Activated gamma-delta T cell treated with anti-CD3 and anti-CD28 coated beads, Interleukin-2, amount 50 U/mL, for 16 hours (primary cell): ENCODE data around the gene OCRL.

Experiments
- DNase-seq: peaks from one replicate; pipeline ENCODE4 v3.0.0-alpha.2; 2020; ENCODE audit warnings: low read depth

OCRL gene

DNA sequence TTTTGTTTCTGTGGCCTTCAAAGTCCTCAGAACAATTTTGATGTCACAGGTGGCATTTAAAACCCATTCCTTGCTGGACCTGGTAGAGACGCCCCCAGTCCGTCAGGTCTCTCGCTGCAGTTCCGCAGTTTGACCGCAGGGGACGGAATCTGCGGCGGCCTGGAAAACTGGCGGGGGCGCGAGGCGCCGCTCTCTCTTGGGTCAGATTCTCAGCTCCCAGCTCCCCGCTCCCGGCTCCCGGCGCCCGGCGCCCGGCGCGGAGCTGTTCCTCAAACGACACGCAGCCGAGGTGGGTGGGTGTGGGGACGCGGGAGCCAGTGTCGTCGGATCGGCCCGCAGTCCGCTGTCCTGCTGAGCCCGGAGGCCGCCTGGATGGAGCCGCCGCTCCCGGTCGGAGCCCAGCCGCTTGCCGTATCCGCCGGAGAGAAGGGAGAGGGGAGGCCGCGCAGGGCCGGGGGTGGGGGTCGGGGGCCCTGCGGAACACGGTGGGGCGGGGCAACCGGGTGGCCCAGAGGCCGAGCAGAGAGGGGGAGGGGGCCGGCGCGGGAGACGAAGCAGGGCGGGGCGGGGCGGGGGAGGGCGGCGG, at the start of gene OCRL:
Gene OCRL, plus strand, starts transcription at position 192 of the 586 bp plus-strand sequence. Its CDS starts 181 bp downstream, at position 373.
- DNase-seq, result no peak

DNA sequence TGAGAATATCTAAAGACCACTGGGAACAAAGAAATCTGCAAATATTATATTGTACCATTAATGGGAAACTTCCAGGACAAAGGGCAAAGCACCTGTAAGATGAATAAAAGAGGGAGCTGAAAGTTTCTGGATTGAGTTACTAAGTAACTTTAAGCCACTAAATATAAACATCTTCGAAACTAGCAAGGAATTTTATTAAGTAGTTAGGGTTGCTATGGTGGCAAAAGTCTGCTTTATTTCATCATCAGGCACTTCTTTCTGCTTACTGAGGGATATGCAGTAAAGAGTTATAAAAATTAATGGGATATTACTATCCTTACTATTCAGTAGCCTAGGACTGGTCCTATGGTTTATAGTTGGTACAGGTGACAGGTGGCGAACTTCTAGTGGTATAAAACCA, 49.7 kb upstream of the OCRL start:
- no peak for DNase-seq

GRCh38 chrX:129493643-129494042, 46.4 kb upstream of the OCRL start:
- no peak for DNase-seq

DNA sequence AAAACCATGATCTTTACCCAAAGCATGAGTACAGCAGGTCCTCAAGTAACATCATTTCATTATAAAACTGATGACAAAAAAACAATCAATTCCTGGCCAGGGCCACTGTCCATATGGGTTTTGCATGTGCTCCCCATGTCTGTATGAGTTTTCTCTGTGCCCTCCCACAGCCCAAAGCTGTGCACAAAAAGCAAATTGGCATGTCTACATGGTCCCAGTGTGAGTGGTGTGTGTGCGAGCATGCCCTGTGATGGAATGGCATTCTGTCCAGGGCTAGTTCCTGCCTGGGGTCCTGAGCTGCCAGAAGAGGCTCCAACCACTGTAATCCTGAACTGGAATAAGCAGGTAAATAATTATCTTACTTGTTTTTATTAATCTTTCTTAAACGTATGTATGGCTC, 45.2 kb upstream of the OCRL start:
- no peak for DNase-seq

GRCh38 chrX:129495900-129496299, 44.2 kb upstream of the OCRL start:
- DNase-seq, result no peak

- no peak for DNase-seq
Observed at GRCh38 chrX:129496625-129497024, 43.4 kb upstream of the OCRL start.

- no peak for DNase-seq
Observed at GRCh38 chrX:129497146-129497843, 42.8 kb upstream of the OCRL start.

- no peak for DNase-seq
Observed at GRCh38 chrX:129510331-129510730, 29.7 kb upstream of the OCRL start.

DNA sequence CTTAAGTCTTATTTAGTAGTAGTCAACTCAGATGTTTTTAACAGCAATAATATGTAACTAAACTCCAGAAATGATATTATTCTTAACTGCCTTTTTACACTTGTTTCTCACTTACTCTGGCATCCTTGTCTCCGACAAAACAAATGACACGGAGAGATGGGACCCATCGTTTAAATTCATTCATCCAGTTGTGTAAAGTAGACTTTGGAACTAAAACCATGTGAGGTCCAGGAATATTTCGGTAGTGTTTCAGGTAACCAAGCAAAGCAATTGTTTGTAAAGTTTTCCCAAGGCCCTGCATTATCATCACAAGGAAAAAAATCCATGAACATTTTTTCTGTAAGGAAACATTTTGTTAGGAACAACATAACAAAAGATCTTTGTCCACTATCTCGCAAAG, 28.4 kb upstream of the OCRL start:
- no peak for DNase-seq

GRCh38 chrX:129512409-129512808, 27.6 kb upstream of the OCRL start:
- no peak for DNase-seq

DNA sequence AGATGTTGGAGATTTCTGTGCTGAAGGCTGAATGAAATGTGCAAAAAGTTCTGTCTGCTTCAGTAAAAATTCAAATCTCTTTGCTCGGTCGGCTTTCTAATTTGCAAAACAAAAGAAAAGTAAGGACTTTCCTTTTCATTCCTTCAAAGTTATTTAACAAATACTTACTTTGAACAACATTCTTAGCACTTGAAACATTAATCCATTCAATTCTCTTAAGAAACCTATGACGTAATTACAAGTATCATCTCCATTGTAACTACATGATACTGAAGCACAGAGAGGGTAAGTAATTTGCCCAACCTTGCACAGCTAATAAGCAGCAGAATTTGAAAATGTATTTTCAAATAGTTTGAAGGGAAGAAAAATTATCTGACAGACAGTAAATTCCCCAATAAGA, 23.7 kb upstream of the OCRL start:
- no peak for DNase-seq

DNA sequence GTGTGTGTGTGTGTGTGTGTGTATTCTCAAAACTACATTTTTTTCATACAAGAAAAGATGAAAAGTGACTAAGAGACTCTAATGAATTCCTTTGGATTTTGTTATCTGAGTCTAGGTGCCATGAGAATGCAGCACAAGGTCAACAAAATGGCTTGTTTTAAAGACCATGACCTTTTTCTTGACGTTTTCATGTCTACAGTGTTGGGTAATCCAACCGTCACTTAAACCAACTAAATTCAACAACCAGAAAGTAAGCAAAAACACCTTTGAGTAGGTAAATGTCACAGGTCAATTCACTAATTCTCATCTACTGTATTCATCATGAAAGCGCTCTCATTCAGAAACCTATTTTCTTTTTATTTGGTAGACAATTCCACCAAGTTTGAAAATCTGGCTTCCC, 19.9 kb upstream of the OCRL start:
- DNase-seq, result no peak

DNA sequence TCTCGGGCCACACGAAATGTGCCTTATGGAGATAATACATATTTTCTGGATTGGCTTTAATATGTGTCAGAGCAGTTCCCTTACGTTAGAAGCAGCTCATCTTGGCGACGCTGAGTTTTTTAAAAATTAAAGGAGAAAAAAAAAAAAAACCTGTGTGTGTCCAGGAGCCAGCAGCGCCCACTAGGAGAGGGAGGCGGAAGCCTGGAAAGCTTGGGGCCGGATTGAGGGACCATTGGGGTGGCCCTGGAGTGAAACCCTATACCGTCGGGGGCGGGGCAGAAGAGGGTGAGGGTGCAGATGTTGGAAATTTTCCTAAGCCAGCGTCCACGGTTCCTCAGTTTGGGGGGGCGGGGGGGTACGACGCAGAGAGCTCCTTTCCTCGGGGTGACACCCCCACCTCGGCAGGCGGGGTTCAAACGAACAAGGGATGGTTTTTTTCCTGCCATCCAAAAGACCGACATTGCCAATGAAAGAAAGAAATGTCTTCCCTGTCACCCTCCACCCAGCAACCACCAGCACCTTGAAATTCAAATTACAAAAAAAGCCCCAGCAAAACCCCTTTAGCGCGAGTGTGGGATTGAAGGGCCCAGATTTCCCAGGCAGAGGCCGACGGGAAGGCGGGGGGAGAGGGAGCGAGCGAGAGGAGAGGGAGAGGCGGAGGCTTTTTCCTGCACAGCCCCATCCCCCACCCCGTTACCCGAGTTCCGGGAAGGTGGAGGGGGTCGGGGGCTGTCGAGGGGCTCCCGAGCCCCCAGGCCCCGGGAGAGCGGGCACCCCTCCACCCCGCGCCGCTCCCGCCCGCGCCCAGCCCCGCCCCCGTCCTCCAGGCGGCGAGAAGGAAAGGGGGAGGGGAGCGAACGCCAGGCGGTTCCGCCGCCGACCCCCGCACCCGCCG, 17.6 kb upstream of the OCRL start:
- DNase-seq, result no peak

- DNase-seq, result no peak
Observed at GRCh38 chrX:129523079-129523911, 16.8 kb upstream of the OCRL start, which contains the start of gene SMARCA1. Gene SMARCA1, minus strand, starts transcription at chrX:129523490. Its CDS starts 120 bp downstream, at chrX:129523370.

- DNase-seq, result no peak
Observed at GRCh38 chrX:129524250-129524850, 15.7 kb upstream of the OCRL start.

DNA sequence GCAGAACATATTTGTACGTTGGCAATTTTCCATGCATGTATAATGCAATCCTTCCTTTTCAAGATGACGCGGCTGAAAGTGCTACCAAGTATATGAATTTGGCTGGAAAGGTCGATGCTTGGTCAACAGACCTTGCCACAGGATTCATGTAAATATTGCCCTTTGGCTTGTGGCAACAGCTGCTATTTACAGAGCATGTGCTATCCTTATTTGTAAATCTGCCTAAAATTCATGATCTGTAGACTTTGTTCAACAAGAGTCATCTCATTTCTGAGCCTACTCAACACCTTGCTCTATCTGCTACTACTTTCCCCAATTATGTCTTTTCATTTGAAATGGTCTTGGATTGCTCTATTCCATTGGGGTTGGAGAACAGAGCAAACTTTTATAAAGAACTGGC, 14.9 kb upstream of the OCRL start:
- no peak for DNase-seq

GRCh38 chrX:129525896-129526295, 14.2 kb upstream of the OCRL start:
- DNase-seq, result no peak

DNA sequence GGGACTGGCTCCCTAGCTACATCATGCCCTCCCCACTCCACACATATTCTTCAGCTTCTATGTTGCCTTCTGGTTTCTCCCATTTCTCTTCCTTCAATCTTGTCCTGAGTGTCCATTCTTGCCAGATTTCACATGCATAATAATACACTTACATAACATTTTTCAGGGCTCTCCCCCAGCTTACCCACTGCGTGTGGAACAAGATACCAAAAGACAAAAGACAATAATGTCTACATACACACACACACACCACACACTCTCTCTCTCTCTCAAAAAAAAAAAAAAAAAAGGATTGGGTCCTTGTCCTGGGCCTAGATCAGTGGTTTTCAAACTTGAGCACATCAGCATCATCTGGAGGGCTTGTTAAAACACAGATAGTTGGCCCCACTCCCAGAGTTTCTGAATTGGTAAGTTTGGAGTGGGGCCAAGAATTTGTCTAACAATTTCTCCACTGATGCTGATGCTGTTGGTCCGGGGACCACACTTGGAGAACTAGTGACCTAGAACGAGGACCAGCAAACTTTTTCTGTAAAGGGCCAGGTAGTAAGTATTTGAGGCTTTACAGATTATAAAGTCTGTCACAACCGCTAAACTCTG, 10.3 kb upstream of the OCRL start:
- no peak for DNase-seq

DNA sequence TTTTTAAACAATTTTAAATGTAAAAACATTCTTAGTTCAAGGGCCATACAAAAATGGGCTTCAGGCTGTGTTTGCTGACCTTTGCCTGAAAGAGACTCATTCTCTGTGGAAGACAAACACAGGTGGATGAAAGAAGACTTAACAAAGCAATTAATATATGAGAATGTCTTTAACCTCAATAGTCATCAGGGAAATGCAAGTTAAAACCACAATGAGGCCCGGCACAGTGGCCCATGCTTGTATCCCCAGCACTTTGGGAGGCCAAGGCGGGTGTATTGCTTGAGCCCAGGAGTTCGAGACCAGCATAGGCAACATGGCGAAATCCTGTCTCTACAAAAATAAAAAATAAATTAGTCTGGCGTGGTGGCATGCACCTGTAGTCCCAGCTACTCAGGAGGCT, 9.6 kb upstream of the OCRL start:
- no peak for DNase-seq

DNA sequence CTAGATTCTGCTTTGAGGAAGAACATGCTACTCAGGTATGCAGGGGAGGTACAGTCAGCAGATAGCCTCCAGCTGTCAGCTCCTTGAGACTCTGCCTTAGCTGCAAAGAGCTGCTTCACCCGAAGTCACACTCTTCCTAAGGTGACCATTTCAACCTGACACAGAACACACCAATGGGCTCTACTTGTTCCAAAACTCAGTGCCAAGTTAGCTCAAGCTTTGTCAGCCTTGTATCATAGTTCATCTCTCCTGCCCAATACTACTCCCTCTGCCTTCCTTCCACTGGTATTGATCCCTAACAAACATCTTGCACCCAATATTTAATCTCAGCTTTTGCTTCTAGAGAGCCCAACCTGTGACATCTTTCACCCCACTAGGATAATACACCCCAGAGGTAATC, 8.9 kb upstream of the OCRL start:
- no peak for DNase-seq
